ENCODE measurements around the gene WDR6. TPM values are rescaled to one million over a fixed set of nuclear protein-coding genes. Genes with fewer than 3 reads are reported as not detected.
A peak's percentile ranks its signal among the peaks of the same experiment; 100 is the strongest.

WDR6 gene
- polyA plus RNA-seq, 1 donor from 2014 or later: 315 TPM

GRCh38 chr3:49018707-49019006 is 11.5 kb downstream of the WDR6 start:
- H2AFZ ChIP-seq (ENCODE audit: low read depth, low read length): peak overlapping the region; percentile 69
- H3K9ac ChIP-seq (ENCODE audit: low read length): peak overlapping the region; percentile 80
- H4K20me1 ChIP-seq (ENCODE audit: insufficient read depth): peaks cover 9% of the 10 kb centered on the region
- no peaks in the 10 kb centered on the region for H3K27me3 ChIP-seq (ENCODE audit: insufficient read depth, low read depth, low read length)
- peak overlapping the region; percentile 75 for H3K4me2 ChIP-seq (ENCODE audit: low read length)
- TF ChIP-seq RAD21 (conservative IDR thresholded peaks at IDR 0.05) (no peak), SMC3 (conservative IDR thresholded peaks at IDR 0.05; ENCODE audit: poor library complexity) (no peak), POLR2AphosphoS5 (IDR thresholded peaks at IDR 0.05) (no peak), EZH2 (IDR thresholded peaks at IDR 0.05; ENCODE audit: borderline replicate concordance, insufficient read depth, low read length, poor library complexity, severe bottlenecking) (no peak), EP300 (conservative IDR thresholded peaks at IDR 0.05; ENCODE audit: poor library complexity, severe bottlenecking) (no peak), TAF1 (IDR thresholded peaks at IDR 0.05; ENCODE audit: low read depth) (no peak), CTCF (IDR thresholded peaks at IDR 0.05; ENCODE audit: poor library complexity, severe bottlenecking) (no peak), REST (IDR thresholded peaks at IDR 0.05; ENCODE audit: borderline replicate concordance) (no peak), MXI1 (conservative IDR thresholded peaks at IDR 0.05; ENCODE audit: poor library complexity, severe bottlenecking) (no peak)
- H3K9me2 ChIP-seq (ENCODE audit: insufficient read depth, low read length): no peaks in the 10 kb centered on the region
- peaks cover 23% of the 10 kb centered on the region for H3K79me2 ChIP-seq (replicated peaks; ENCODE audit: insufficient read depth, low read length)
- H3K9me3 ChIP-seq (ENCODE audit: low read length): no peaks in the 10 kb centered on the region
- H3K4me3 ChIP-seq (ENCODE audit: low read length): peak overlapping the region; percentile 98
- no peaks in the 10 kb centered on the region for H3F3A ChIP-seq (ENCODE audit: insufficient read depth, low read length, poor library complexity, severe bottlenecking)
- no peaks in the 10 kb centered on the region for H3K36me3 ChIP-seq (ENCODE audit: insufficient read depth, low read length)
- H3K27ac ChIP-seq (ENCODE audit: low read length): peak overlapping the region; percentile 58

- peak overlapping the region; percentile 100 for H3K4me3 ChIP-seq (ENCODE audit: low read length)
- TF ChIP-seq RAD21 (conservative IDR thresholded peaks at IDR 0.05): no peak
- TF ChIP-seq MXI1 (conservative IDR thresholded peaks at IDR 0.05; ENCODE audit: poor library complexity, severe bottlenecking): no peak
- TF ChIP-seq REST (IDR thresholded peaks at IDR 0.05; ENCODE audit: borderline replicate concordance): no peak
- TF ChIP-seq TAF1 (IDR thresholded peaks at IDR 0.05; ENCODE audit: low read depth): no peak
- TF ChIP-seq EZH2 (IDR thresholded peaks at IDR 0.05; ENCODE audit: borderline replicate concordance, insufficient read depth, low read length, poor library complexity, severe bottlenecking): no peak
- TF ChIP-seq EP300 (conservative IDR thresholded peaks at IDR 0.05; ENCODE audit: poor library complexity, severe bottlenecking): no peak
- TF ChIP-seq POLR2AphosphoS5 (IDR thresholded peaks at IDR 0.05): no peak
- no peak for TF ChIP-seq CTCF (IDR thresholded peaks at IDR 0.05; ENCODE audit: poor library complexity, severe bottlenecking)
- no peak for TF ChIP-seq SMC3 (conservative IDR thresholded peaks at IDR 0.05; ENCODE audit: poor library complexity)
- H3K9me3 ChIP-seq (ENCODE audit: low read length): no peaks in the 10 kb centered on the region
- no peak overlapping the region for H3K27ac ChIP-seq (ENCODE audit: low read length)
- H3K9ac ChIP-seq (ENCODE audit: low read length): peak overlapping the region; percentile 97
- peaks cover 18% of the 10 kb centered on the region for H3K79me2 ChIP-seq (replicated peaks; ENCODE audit: insufficient read depth, low read length)
- no peak overlapping the region for H2AFZ ChIP-seq (ENCODE audit: low read depth, low read length)
- no peaks in the 10 kb centered on the region for H3K27me3 ChIP-seq (ENCODE audit: insufficient read depth, low read depth, low read length)
- H3K4me2 ChIP-seq (ENCODE audit: low read length): peak overlapping the region; percentile 94
- H3K9me2 ChIP-seq (ENCODE audit: insufficient read depth, low read length): no peaks in the 10 kb centered on the region
- H3F3A ChIP-seq (ENCODE audit: insufficient read depth, low read length, poor library complexity, severe bottlenecking): no peaks in the 10 kb centered on the region
- peaks cover 2% of the 10 kb centered on the region for H4K20me1 ChIP-seq (ENCODE audit: insufficient read depth)
- no peaks in the 10 kb centered on the region for H3K36me3 ChIP-seq (ENCODE audit: insufficient read depth, low read length)
These were observed 12.7 kb downstream of the WDR6 start for GRCh38 chr3:49019941-49020329.

All from neural cell (in vitro differentiated cells).